HG03095 (cell line): ENCODE measurements around the gene KIR2DL1.
"Not testable (repeated sequence)": the region's sequence is repeated elsewhere in the genome, so short reads cannot be mapped to it uniquely, and the experiment has no call there.

ENCODE experiments used
- ATAC-seq: cut with Tn5 transposase; IDR thresholded peaks from one replicate; pipeline ENCODE4 v1.9.1; 2021; ENCODE audit warnings: moderate library complexity; ENCODE audit not compliant: unreplicated experiment

The KIR2DL1 gene

DNA sequence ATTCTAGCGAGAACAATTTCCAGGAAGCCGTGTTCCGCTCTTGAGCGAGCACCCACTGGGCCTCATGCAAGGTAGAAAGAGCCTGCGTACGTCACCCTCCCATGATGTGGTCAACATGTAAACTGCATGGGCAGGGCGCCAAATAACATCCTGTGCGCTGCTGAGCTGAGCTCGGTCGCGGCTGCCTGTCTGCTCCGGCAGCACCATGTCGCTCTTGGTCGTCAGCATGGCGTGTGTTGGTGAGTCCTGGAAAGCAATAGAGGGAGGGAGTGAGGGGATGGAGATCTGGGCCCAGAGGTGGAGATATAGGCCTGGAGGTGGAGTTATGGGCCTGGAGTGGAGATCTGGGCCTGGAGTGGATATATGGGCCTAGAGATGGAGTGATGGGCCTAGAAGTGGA, at the start of gene KIR2DL1:
TSS of gene KIR2DL1 (plus strand) at position 148 of the 400 bp plus-strand sequence. CDS start at position 206, 58 bp downstream.
- not testable (repeated sequence) for ATAC-seq

DNA sequence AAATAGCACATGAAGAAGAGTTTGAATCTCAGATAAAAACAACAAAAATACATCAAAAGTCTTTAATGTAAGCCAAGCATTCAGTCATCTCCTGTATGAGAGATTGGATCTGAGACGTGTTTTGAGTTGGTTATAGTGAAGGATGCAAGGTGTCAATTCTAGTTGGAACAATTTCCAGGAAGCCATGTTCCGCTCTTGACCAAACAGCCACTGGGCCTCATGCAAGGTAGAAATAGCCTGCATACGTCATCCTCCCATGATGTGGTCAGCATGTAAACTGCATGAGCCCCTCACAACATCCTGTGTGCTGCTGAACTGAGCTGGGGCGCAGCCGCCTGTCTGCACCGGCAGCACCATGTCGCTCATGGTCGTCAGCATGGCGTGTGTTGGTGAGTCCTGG, 45.5 kb upstream of the KIR2DL1 start, which contains the start of gene KIR3DL3:
TSS of gene KIR3DL3 (plus strand) at position 301 of the 400 bp plus-strand sequence. CDS start at position 356, 55 bp downstream.
- no peak for ATAC-seq

DNA sequence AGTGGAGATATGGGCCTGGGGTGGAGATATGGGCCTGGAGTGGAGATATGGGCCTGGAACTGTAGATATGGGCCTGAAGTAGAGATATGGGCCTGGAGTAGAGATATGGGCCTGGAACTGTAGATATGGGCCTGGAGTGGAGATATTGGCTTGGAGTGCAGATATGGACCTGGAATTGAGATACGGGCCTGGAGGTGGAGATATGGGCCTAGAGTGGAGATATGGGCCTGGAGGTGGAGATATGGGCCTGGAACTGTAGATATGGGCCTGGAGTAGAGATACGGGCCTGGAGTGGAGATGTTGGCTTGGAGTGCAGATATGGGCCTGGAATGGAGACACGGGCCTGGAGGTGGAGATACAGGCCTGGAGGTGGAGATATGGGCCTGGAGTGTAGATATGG, 44.9 kb upstream of the KIR2DL1 start:
- ATAC-seq = no peak

GRCh38 chr19:54725321-54725720, 44.3 kb upstream of the KIR2DL1 start:
- no peak for ATAC-seq

DNA sequence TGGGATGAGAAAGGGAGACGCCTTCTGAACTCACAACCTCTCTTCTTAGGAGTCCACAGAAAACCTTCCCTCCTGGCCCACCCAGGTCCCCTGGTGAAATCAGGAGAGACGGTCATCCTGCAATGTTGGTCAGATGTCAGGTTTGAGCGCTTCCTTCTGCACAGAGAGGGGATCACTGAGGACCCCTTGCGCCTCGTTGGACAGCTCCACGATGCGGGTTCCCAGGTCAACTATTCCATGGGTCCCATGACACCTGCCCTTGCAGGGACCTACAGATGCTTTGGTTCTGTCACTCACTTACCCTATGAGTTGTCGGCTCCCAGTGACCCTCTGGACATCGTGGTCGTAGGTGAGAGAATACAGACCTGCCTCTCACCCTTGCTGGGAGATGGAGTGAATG, 42.0 kb upstream of the KIR2DL1 start:
- no peak for ATAC-seq

DNA sequence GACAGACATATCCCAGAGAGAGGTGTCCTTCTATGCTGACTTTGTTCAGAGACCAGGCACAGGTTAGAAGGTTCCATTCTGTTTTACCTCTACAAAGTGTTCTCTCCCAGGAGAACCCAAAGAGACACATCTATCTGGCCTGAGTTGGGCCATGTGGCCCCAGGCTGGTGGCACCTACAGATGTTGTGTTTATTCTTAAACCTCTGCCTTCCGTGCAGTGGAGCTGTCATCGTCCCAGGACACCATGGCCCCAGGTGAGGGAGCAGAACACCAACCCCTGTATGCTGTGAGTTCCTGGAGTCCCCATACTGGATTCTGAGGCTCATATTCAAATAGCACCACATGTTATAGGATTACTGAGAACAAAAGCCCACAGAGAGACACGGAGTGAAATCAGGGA, 41.4 kb upstream of the KIR2DL1 start:
- ATAC-seq = no peak

GRCh38 chr19:54729416-54730188, 40.0 kb upstream of the KIR2DL1 start:
- ATAC-seq = no peak

GRCh38 chr19:54731191-54731590, 38.4 kb upstream of the KIR2DL1 start:
- no peak for ATAC-seq

- ATAC-seq = not testable (repeated sequence)
These were observed 31.3 kb upstream of the KIR2DL1 start, which contains the start of gene KIR2DL3 for GRCh38 chr19:54738306-54738705. KIR2DL3 (plus strand) TSS chr19:54738513; CDS start chr19:54738546, 33 bp downstream.

DNA sequence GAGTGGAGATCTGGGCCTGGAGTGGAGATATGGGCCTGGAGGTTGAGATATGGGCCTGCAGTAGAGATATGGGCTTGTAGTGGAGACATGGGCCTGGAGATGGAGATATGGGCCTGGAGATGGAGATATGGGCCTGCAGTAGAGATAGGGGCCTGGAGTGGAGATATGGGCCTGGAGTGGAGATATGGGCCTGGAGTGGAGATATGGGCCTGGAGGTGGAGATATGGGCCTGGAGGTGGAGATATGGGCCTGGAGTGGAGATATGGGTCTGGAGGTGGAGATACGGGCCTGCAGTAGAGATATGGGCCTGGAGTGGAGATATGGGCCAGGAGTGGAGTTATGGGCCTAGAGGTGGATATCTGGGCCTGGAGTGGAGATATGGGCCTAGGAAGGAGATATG, 30.9 kb upstream of the KIR2DL1 start:
- no peak for ATAC-seq

DNA sequence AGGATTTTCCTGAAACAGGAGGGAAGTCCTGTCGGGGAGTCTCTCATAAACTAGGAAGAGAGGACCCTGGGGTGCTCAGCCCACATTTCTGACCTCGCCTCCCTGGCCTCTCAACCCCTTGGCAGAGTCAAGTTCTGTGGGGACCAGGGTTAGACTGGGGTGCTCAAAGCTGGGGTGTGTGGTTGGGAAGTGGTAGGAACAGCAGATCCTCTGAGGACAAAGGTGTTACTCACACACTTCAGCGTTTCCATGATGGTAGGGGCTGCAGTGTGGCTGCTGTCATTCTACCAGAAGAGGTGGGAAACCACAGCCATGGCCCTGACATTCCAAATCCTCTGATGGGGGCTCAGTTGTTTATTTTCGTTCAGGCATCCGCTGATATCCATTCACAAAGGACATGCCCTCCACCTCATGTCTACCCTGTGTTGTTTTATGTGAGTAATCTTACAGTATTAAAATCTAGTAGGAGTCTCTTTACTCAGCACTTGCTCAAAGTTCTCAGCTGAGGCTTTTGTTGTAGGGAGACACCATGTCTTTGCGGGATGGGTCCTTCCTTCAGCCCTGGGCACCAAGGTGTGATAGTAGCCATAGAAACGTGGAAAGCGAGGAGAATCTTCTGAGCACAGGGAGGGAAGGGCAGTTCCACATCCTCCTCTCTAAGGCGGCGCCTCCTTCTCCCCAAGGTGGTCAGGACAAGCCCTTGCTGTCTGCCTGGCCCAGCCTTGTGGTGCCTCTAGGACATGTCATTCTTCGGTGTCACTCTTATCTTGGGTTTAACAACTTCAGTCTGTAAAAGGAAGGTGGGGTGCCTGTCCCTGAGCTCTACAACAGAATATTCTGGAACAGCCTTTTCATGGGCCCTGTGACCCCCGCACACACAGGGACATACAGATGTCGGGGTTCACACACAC, 29.8 kb upstream of the KIR2DL1 start:
- ATAC-seq = no peak

DNA sequence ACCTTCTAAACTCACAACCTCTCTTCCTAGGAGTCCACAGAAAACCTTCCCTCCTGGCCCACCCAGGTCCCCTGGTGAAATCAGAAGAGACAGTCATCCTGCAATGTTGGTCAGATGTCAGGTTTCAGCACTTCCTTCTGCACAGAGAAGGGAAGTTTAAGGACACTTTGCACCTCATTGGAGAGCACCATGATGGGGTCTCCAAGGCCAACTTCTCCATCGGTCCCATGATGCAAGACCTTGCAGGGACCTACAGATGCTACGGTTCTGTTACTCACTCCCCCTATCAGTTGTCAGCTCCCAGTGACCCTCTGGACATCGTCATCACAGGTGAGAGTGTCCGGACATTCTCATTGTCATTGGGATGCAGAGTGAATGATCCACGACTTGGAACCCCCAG, 27.6 kb upstream of the KIR2DL1 start:
- ATAC-seq = not testable (repeated sequence)

DNA sequence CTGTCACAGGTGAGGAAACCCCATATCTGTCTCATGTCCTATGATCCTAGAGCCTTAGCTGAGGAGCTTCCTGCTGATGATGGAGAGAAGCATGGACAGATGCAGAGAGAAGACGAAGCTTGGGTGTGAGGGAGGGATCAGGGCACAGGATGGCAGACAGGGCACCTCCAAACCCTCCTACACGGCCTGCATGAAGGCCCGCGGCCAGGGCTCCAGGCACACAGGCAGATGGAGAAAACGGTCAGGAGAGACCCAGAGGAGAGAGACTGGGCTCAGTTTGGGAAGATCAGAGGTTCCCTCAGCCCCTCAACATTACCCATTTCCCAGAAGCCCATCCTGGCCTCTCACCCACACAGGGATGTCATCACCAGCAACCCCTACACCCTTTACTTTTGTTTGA, 25.5 kb upstream of the KIR2DL1 start:
- not testable (repeated sequence) for ATAC-seq

DNA sequence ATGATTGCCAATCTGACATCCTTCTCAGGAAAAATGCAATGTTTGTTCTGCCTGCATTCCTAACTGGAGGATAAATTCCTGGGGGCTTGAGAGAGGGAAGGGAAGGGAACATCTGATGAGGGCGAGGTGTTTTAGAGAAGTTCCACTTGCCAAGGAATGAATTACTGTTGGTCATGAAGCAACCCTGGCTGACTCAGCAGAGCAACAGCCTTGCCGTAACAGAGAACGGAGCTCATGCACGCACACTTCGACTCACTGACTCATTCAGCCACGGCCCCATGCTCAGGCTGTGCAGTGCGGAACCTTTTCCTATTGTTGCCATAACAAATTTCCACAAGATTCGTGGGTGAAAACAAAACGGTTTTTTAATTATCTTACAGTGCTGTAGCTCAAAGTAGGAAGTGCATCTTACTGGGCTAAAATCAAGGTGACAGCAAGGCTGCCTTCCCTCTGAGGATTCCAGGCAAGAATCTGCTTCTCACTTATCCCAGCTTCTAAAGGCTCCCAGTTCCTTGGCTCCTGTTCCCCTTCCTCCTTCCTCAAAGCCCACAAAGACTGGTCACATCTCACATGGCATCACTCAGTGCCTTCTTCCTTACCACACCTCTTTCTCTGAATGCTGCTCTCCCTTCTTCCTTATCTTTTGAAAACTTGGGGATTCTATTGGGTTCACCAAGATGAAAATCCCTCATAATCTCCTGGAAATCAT, 21.8 kb upstream of the KIR2DL1 start:
- ATAC-seq = not testable (repeated sequence)

GRCh38 chr19:54750276-54750675, 19.3 kb upstream of the KIR2DL1 start:
- ATAC-seq = not testable (repeated sequence)

- ATAC-seq = not testable (repeated sequence)
These were observed 13.1 kb upstream of the KIR2DL1 start for GRCh38 chr19:54756204-54757110.

GRCh38 chr19:54758577-54758976, 11.0 kb upstream of the KIR2DL1 start:
- not testable (repeated sequence) for ATAC-seq

- ATAC-seq = not testable (repeated sequence)
These were observed 5.4 kb upstream of the KIR2DL1 start for GRCh38 chr19:54764219-54764618.

DNA sequence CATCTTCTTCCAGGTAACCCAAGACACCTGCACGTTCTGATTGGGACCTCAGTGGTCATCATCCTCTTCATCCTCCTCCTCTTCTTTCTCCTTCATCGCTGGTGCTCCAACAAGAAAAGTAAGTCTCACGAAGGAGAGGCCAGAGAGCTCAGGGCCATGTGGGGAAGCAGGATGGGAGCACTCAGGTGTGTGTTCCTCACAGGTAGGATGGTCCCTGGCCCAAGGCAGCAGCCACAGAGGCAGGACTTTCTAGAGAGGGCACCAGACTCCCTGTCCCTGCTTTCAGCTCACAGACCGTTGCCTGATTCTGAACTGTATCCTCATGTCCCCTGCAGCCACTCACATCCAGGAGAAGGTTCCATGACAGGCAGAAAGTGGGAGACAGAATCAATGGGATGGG, 3.1 kb upstream of the KIR2DL1 start:
- ATAC-seq = not testable (repeated sequence)

DNA sequence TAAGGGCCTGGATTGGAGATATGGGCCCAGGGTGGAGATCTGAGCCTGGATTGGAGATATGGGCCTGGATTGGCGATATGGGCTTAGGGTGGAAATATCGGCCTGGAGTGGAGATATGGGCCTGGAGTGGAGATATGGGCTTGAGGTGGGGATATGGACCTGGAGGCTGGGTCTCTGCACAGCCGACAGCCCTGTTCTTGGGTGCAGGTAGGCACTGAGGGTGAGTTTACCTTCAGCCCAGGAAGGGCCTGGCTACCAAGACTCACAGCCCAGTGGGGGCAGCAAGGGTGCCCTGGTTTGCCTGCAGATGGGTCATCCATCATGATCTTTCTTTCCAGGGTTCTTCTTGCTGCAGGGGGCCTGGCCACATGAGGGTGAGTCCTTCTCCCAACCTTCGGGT, 918 bp downstream of the KIR2DL1 start:
- not testable (repeated sequence) for ATAC-seq
